HG02938 (cell line): ENCODE data around the gene ZMYND19.
"Not testable (repeated sequence)": the region's sequence is repeated elsewhere in the genome, so short reads cannot be mapped to it uniquely, and the experiment has no call there.

ENCODE experiments used
- ATAC-seq: cut with Tn5 transposase; IDR thresholded peaks from one replicate; pipeline ENCODE4 v1.9.1; 2021; ENCODE audit warnings: mild to moderate bottlenecking, moderate library complexity; ENCODE audit not compliant: unreplicated experiment

ZMYND19 gene

DNA sequence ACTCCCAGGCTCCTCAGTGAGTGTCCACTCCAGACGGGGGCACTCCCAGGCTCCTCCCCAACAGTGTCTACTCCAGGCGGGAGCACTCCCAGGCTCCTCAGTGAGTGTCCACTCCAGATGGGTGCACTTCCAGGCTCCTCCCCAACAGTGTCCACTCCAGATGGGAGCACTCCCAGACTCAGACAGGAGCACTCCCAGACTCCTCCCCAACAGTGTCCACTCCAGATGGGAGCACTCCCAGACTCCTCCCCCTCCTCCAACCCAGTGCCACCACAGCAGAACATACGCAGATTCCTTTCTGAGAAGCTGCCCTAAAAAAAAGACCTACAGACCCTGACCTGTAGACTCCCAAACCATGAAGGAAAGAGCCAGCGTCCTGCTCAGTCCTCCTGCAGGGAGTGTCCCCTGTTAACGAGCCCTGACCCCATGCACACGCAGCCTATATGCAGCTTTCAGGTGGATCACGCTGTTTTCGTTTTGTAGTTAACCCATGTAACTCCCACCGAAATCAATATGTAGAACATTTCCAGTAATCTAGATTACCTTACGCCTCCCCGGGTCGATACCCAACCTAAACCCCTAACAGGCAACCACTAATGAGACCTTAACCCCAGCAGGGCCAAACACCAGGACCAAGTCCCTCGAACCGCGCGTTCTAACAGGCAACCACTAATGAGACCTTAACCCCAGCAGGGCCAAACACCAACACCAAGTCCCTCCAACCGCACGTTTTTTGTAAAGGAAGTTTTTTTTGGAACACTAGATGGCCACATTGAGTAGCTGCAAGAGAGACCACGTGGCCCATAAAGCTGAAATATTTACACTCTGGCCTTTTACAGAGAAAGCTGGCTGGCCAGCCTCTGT is 55.8 kb downstream of the ZMYND19 start:
- ATAC-seq = no peak

GRCh38 chr9:137532891-137533468 is 57.3 kb downstream of the ZMYND19 start:
- ATAC-seq = not testable (repeated sequence)
